ENCODE data around the gene FDX1.

Gene FDX1

GRCh38 chr11:110492321-110492685, 62.6 kb downstream of the FDX1 start:
- TF ChIP-seq, protein P1, sequence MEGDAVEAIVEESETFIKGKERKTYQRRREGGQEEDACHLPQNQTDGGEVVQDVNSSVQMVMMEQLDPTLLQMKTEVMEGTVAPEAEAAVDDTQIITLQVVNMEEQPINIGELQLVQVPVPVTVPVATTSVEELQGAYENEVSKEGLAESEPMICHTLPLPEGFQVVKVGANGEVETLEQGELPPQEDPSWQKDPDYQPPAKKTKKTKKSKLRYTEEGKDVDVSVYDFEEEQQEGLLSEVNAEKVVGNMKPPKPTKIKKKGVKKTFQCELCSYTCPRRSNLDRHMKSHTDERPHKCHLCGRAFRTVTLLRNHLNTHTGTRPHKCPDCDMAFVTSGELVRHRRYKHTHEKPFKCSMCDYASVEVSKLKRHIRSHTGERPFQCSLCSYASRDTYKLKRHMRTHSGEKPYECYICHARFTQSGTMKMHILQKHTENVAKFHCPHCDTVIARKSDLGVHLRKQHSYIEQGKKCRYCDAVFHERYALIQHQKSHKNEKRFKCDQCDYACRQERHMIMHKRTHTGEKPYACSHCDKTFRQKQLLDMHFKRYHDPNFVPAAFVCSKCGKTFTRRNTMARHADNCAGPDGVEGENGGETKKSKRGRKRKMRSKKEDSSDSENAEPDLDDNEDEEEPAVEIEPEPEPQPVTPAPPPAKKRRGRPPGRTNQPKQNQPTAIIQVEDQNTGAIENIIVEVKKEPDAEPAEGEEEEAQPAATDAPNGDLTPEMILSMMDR (IDR thresholded peaks at IDR 0.05): no peak

DNA sequence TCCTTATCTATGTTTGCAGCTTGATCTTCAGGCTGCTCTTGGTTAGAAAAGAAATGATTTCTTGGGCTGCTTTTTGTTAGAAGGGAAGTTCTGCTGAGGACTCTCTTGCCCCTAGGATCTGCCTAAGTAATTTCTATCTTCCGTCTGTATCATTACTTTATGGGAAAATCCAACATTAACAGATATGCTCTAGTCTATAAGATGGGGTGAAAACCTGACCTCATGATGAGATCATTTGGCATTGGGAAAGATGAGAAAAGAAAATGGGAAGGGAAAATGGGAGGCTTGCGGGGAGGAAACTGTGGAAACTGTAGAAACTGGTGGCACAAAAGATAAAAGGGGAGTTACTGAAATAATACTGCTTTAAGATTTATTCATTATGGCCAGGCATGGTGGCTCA, 63.6 kb downstream of the FDX1 start:
- TF ChIP-seq, protein P1 (IDR thresholded peaks at IDR 0.05): no peak

DNA sequence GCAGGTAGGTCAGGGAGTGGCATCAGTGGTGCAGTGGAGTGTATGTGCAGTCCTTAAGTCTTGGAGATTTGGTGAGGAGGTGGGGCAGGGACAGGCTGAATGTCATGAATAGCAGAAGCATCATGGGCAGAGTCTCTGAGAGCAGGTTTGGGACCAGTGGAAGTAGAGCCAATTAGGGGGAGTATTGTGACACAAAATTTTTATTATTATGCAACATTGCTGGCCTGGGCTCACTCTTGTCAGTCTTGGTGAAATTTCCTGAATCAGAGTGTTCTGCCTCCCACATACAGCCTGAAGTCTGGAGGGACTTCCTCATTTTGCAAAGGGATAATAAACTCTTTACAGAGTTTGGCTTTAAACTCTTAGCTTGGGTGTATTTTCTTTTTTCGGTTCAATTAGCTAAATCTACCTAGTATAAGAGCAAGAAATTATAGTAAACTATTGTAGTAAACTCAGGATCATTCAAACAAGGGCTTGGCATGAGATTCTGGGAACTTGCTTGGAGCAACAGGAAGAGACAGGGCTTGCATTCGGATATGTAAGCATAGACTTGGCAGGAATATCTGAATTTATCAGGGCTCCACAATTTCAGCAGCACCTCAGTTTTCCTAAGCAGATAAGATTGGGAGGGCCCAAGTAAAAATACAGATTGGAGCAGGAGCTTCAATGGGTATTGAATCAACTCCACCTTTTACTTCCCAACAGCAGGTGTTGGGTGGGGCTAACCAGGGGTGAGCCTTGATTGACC, 67.7 kb downstream of the FDX1 start:
- TF ChIP-seq, protein P1 (IDR thresholded peaks at IDR 0.05): no peak

DNA sequence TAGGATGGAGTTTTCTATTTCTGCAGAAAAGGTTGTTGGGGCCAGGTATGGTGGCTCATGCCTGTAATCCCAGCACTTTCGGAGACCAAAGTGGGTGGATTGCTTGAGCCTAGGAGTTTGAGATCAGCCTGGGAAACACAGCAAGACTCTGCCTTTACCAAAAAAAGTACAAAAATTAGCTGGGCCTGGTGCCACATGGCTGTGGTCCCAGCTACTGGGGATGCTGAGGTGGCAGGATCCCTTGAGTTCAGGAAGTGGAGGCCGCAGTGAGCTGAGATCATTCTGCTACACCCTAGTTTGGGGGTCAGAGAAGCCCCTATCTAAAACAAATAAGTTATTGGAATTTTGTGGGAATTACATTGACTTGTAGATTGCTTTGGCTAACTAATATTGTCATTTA, 71.7 kb downstream of the FDX1 start:
- TF ChIP-seq, protein P1 (IDR thresholded peaks at IDR 0.05): no peak

GRCh38 chr11:110505528-110506284, 76.0 kb downstream of the FDX1 start:
- TF ChIP-seq, protein P1 (IDR thresholded peaks at IDR 0.05): no peak

GRCh38 chr11:110507328-110507727, 77.6 kb downstream of the FDX1 start:
- TF ChIP-seq, protein P1 (IDR thresholded peaks at IDR 0.05): no peak

- TF ChIP-seq, protein P1 (IDR thresholded peaks at IDR 0.05): no peak
Observed at GRCh38 chr11:110508786-110509185, 79.0 kb downstream of the FDX1 start.
